GM12874 (cell line): ENCODE data around the gene ZNF362.

ENCODE experiments used
- CTCF ChIP-seq: IDR thresholded peaks from 2 replicates; pipeline ENCODE4 v1.5.1; 2011; ENCODE audit warnings: low read depth, mild to moderate bottlenecking, control low read depth, low read length, moderate library complexity; ENCODE audit not compliant: insufficient read depth

The ZNF362 gene

GRCh38 chr1:33271666-33272505, 15.6 kb downstream of the ZNF362 start:
- TF ChIP-seq CTCF, result no peak

- TF ChIP-seq CTCF, result no peak
These were observed 16.2 kb downstream of the ZNF362 start for GRCh38 chr1:33272509-33272908.

GRCh38 chr1:33272930-33273329, 16.6 kb downstream of the ZNF362 start:
- no peak for TF ChIP-seq CTCF

GRCh38 chr1:33273406-33273805, 17.1 kb downstream of the ZNF362 start:
- no peak for TF ChIP-seq CTCF

GRCh38 chr1:33273961-33274371, 17.7 kb downstream of the ZNF362 start:
- no peak for TF ChIP-seq CTCF

- no peak for TF ChIP-seq CTCF
These were observed 18.2 kb downstream of the ZNF362 start for GRCh38 chr1:33274446-33274845.

- no peak for TF ChIP-seq CTCF
These were observed 18.9 kb downstream of the ZNF362 start for GRCh38 chr1:33275195-33275594.
